Non-pigmented ciliary epithelial cell (primary cell): Measurements from ENCODE around the gene PRPF18.

Experiments used
- DNase-seq: peaks from one replicate; pipeline ENCODE4 v3.0.0-alpha.2; 2010; ENCODE audit warnings: low read depth

Gene PRPF18

DNA sequence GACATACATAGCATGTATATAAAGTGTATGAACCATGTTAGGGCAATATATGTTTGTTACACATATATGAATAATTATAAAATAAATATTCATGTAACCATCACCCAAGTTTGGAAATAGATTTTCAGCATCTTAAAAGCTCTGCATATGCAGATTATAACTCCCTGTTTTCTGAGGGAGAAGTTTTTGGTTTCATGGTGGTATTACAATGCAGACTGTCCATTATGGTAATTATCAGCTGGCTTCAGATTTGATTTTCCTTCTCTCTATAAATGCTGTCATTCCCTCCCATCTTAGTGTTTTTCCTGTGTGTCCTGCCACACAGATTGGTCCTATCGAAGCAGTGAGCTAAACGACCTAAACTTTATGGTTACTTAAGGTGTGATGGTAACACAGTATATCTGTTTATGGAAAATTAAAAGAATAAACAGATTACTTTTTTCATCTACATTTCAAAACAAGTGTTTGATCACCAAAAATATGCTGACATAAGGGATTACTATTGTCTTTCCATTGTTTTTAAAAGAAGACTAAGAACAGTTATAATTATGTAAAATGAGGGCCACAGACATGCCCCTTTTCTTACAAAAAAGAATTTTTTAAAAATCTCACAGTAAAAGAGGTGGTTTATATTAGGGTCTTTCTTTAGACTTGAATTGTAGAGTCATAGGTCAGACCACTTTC, 17.7 kb downstream of the PRPF18 start:
- no peak for DNase-seq

DNA sequence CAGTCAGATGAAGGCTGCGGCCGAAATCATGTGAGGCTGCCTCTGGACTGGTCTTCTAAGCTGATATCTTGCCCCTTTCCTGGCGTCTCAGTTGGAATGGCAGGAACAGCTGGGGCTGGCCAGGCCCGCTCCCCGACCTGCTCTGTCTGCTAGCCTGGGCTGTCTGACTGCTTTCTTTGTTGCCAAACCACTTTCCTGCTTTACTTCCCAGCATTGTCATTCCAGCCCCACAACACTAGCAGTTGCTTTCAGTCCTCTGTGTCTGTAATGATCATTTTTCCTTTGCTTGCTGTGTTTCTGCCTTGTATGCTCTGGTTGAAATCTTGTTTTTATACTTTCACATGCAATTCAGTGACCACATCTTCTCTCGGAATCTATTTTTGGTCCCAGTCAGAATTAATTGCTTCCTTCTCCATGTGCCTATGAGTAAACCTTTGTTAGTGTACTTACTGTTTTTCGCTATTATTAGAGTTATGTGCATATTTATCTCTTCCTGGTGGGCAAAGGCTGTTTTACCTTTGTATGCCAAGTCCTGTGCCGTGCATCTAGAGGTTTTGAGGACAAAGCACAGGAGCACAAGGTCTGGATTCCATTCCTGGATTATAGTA, 21.6 kb downstream of the PRPF18 start:
- no peak for DNase-seq

DNA sequence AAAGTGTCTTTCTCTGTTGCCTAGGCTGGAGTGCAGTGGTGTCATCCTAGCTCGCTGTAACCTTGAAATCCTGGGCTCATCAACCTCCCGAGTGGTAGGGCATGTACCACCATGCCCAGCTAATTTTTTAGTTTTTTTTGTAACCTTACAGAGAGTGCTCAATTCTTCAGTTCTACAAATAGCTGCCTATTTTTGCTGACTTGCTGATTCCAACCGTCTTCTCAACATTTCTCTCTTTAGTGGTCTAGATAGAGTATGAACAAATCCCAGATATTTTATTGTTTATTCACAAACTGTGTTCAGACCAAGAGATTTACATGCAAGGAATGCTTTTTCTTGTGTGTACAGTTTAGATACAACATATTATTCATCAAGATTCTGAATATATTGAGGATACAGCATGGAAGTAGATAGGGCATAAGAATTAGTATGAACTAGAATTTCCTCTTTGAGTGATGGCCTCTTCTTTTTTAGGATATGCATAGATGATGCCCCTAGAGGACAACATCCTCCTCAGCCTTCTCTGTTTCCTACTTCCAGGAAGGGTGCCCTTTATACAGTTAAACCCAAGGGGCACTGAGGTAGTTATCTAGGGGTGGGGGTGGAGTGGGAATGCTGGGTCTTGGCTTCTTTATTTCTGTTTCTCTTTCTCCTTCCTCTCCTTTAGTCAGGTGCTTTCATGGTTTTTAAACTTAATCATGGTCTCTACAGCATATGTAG, 26.0 kb downstream of the PRPF18 start:
- no peak for DNase-seq

DNA sequence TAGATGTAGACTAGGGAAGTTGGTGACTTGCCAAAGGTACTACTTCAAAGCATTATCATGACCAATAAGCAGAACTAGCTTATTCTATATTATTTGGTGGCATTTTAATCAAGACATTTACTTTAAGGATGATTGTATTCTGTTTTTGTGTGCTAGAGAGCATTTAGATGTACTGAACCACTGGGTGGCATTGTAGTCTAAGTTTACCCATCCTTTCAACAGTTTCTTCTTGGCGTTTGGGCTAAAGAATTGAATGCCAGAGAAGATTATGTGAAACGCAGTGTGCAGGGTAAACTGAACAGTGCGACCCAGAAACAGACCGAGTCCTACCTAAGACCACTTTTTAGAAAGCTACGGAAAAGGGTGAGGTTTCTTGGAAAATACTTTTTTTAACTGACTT, 26.8 kb downstream of the PRPF18 start:
- DNase-seq = peak; percentile 20

DNA sequence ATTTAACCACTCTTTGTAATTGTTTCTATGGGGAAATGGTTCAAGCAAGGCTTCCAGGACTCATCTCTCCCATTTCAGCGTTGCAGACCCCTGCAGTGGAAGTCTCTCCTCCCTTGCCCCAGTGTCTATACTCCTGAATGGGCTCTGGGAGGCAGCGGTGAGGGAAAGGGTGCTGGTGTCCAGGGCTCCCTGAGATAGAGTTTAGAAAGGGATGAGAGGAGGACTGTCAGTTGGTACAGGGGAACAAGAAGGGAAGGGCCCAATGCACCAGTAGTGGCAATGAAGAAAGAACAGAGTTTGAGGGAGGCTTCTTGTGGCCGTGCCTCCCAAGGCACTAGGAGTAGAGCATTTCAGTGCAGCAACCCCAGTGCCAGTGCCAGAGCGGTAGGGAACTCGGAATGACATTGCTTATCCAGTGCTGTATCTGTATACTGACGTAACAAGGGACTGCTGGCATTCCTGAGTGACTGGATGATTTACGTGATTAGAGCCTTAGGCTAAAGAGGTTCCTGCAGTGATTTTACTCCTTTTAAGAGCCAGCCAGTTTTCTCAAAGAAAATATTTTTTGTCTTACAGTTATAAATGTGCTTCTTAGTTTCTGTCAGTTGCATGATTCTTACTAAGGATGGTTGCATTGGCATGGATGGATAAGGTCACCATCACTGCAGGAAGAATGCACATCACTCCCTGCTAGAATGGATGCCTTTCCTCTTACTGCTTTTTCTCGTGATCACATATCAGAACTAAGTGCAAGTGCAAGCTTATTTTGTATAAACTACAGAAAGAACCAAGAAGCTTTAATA, 28.0 kb downstream of the PRPF18 start:
- peak; percentile 13 for DNase-seq

GRCh38 chr10:13615650-13616300, 29.0 kb downstream of the PRPF18 start:
- no peak for DNase-seq

GRCh38 chr10:13617116-13617515, 30.4 kb downstream of the PRPF18 start:
- DNase-seq = no peak

DNA sequence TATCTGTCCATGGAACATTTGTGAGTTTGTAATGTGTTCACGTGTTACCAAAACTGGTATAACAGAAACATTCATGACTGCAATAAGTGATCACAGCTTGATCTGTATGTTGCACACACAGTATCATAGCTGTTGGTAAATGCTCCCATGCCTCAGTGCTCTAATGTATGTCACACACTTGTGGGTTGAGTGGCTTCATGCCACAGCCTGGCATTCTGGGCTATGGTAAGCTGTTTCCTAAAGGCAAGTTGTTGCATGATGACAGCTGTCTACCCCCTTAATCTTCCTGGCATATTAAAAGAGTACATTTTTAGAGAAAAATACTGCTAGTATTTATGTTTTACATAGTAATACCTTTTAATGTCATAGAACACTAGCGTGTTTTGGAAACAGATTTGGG, 35.2 kb downstream of the PRPF18 start:
- DNase-seq = no peak

DNA sequence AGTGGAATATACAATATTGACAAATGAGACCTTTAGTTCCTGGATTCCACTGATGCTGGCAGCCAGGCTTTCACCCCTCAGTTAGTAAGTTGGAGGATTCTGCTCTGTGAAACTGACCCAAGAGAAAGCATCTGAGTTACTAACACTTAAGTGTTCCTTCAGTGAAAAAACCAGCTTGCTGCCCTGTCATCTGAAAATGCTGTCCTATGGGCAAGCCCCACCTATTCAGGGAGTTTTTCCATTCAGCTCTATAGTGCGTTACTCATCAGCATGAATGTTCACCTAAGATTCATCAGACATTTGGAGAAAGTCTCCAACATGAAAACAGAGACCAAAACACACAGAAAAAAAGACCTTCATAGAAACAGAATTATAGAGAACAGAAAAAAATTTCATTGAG, 37.9 kb downstream of the PRPF18 start:
- no peak for DNase-seq

GRCh38 chr10:13627459-13628310, 40.9 kb downstream of the PRPF18 start:
- DNase-seq = no peak

DNA sequence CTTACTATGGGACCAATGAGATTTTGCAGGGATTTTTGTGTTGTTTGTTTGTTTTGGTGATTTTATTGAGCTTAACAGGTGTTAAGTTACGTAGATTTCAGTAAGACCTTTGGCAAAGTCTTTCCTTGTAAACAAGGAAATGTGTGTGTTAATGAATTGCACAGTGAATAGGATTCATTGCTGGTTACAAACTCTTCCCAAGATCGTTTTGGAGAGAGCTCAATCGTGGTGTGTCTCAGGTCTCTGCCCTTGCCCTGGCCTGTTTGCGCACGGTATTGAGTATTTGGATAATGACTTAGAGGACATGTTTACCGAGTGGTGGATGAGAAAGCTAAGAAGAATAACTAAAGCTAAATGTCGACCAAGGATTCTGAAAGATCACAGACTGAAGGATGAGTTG, 41.9 kb downstream of the PRPF18 start:
- DNase-seq = no peak

GRCh38 chr10:13629116-13629515, 42.4 kb downstream of the PRPF18 start:
- no peak for DNase-seq

GRCh38 chr10:13630231-13630630, 43.5 kb downstream of the PRPF18 start:
- no peak for DNase-seq

- no peak for DNase-seq
Observed at GRCh38 chr10:13631594-13631993, 44.8 kb downstream of the PRPF18 start.

- no peak for DNase-seq
Observed at GRCh38 chr10:13632440-13632839, 45.7 kb downstream of the PRPF18 start.

- DNase-seq = no peak
Observed at GRCh38 chr10:13632884-13633440, 46.2 kb downstream of the PRPF18 start.

GRCh38 chr10:13633689-13634088, 46.9 kb downstream of the PRPF18 start:
- peak; percentile 43 for DNase-seq

DNA sequence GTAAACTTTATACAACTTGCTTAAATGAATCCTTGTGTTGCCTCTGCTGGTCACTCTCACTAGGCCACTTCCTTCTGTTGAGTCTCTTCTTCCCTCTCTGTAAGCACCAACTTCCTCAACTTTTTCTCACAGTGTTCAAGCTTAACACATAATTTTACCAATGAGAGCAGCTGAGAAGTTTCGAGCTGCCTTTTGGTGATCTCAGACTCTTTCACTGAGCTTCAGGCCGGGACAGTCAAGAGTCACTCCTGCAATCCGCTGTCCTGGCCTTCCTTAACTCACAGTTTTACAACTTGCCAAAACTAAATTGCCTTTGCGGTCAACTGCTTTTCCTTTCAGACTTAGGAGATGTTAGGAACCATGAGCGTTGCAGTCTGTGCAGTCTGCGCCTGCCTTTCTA, 47.4 kb downstream of the PRPF18 start:
- no peak for DNase-seq

DNA sequence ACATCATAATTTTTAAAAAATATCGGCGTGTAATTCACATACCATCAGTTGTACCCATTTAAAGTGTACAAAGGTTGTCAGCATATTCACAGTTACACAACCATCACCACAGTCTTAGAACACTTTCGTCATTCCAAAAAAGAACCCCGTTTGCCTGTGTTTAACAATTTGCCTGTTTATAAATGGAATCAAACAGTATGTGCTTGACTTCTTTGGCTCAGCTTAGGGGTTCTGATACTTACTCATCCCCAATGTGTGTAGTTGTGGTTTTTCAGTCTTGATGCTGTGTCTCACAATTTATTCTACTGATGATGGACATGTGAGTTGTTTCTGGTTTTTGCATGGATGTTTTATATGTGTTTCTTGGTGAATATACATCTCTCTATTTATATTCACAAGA, 50.0 kb downstream of the PRPF18 start:
- no peak for DNase-seq

GRCh38 chr10:13637303-13637856, 50.6 kb downstream of the PRPF18 start:
- no peak for DNase-seq
